ENCODE results near the gene IL15RA.
"Not testable (repeated sequence)": the region's sequence is repeated elsewhere in the genome, so short reads cannot be mapped to it uniquely, and the experiment has no call there.

IL15RA gene

DNA sequence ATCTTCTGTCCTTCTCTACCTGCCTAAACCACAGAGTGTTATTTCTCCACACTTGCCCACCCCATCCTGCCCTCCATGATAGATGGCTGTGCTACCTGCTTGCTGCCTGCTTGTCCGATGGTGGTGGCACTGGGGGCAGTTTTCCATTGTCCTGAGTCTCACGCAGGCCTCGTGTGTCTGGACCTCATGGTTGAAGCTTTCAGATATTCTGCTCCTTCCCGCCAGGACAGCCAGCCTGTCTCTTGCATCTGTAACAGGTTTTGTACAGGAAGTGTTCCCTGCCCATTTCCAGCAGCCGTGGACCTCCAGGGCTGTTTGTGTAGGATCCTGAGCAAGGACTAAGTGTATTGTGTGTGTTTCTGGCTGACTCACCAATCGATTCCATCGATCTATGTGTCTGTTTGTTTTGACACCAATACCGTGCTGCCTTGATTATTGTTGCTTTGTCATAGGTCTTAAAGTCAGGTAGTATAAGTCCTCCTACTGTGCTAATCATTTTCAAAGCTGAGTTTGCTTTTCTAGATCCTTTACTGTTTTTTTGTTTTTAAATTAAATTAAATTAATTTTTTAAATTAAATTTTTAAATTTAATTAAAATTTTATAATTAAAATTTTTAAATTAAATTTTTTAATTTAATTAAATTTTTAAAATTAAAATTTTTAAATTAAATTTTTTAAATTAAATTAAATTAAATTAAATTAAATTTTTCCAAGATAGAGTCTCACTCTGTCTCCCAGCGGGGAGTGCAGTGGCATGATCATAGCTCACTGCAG is 8.5 kb downstream of the IL15RA start:
- no peak for DNase-seq

DNA sequence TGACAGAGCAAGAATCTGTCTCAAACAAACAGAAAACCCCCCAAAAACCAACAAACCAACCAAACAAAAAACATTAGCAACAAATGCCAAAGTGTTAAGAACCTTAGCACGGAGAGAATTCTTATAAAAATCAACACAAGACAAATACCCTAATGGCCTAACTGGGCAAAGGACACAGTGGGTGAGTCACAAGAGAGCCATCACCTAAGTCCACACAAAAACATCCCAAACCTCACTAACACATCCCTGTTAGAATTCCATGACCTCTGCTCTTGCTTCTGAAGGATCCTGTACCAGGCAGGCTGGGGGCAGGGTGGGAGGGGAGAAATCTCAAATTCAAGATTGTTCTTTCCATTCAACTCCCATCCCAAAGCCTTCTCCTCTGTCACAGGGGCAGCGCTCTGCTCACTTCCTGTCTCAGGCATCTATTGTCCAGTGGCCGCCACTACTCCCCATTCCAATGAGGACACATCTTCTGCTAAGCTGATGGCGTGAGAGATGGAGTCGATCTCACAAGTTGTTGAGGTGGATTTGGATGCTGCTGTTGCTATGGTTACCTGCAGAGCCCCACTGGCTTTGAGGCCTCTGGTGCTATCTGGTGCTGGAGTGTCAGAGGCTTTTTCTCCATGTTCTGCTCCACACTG is 9.2 kb downstream of the IL15RA start:
- DNase-seq = no peak

DNA sequence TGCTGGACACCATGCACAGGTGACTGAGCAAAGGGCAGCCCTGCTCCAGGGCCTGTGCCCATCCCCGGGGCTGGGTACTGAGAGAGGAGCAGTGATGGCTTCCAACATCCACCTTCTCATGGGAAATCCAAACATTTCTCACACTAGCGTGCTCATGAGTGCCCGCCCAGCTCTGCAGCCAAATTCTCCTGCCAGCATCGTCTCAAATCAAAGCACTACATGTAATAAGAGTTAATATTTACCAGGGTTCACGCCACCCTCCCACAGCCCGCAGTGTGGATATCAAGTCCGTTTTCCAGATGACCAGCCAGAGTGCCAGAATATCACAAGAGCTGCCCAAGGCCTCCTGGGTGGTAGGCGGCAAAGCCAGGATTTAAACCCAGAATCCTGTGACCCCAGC is 12.1 kb downstream of the IL15RA start:
- DNase-seq = no peak

DNA sequence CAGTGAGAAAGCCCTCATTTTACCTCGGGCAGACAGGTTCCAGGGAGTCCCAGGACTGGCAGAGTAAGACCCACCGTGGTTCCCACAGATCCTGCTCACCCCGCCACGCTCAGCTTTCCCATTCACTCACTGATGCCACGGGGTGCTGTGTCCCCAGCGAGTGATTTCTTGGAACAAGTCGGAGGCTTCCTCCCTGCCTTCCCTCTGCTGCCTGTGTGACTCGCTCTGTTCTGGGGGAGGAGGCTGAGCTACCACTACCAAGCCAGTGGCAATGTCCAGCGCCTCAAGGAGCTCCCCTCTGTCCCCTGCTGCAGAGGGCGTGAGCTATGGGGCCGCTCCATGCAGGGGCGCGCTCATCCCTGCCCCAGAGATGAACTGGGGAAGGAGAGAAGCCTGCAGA is 12.6 kb downstream of the IL15RA start:
- no peak for DNase-seq

DNA sequence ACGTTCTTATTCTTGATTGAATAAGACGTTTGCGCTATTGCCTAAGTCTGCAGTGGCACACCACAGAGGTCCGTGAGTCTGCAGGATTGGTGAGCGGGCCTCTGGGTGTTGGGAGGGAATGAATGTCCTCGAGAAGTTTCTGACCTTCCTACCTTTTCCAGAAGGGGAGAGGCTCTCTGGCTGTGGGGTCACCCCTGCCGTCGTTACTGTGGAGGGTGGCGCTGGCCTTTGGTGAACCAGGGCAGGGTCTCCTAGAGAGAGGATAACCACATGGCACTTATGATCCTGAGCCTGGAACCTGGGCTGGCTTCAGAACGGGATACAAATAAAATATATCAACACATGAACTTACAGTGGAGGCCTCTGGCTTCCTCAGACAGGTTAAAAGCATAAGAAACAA is 13.8 kb downstream of the IL15RA start:
- no peak for DNase-seq

DNA sequence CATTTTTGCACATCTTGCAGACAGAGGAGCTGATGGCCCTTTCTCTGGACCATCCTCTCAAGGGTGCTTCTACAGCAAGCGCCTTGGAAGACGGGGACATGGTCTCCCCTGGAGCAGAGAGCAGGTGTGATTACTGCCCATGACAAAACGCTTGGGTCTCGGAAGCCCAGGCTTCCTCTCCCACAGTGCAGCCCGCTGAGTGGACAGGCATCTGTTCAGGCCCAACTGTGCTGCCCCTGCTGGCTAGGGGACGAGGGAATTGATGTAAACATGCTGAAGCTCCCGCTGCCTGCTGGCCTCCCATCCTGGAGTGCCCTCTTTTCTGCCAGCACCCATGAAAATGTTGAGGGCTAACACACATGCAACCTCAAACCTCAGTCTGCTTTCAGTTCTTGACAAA is 14.3 kb downstream of the IL15RA start:
- DNase-seq = no peak

DNA sequence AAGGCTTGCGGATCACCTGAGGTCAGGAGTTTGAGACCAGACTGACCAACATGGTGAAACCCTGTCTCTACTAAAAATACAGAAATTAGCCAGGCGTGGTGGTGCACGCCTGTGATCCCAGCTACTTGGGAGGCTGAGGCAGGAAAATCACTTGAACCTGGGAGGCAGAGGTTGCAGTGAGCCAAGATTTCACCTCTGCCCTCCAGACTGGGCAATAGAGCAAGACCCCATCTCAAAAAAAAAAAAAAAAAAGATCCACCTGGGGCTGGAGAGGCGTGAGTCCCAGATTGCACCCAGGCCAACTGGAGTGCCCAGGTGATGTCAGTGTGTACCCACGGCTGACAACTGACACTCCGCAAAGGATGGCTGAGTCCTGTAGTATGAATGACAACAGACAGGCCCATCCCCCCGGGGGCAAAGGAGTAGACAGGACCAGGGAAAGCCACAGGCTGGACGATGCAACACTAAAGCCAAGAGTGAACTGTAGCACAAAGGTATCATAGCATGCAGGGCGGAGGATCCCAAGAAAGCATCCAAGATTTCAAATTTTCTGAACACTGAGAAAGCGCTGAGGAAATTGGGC is 14.9 kb downstream of the IL15RA start:
- not testable (repeated sequence) for DNase-seq

DNA sequence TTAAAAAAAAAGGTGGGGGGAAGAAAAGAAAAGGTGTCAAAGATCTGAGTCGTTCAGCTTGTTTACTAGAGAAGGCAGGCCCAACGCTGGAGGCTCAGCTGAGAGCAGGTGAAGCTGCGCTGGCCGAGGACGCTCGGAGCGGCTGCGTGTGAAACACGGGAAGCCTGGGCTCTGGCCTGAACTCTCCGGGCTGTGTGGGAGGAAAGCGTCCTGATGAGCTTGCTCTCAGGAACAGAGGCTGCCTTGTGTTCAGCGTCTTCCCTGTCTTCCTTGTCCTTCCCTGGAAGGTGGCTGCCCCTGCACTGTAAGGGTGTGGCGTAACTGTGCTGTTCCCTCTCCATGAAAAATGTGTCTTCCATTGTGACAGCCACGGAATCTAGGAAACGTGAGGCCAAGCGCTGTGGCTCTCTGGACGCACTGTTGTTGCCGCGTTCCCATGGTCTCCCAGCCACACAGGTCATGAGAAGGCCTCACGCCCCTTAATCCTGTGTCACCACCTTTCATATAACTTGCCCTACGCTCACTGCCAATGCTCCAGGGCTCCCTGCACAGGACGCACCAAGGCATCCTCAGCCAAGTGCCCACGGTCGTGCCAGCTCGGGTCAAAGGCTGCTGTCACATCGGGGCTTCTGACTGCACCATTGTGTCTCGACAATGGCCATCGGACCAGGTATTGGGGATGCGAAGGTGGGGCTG is 15.8 kb downstream of the IL15RA start:
- DNase-seq = no peak

DNA sequence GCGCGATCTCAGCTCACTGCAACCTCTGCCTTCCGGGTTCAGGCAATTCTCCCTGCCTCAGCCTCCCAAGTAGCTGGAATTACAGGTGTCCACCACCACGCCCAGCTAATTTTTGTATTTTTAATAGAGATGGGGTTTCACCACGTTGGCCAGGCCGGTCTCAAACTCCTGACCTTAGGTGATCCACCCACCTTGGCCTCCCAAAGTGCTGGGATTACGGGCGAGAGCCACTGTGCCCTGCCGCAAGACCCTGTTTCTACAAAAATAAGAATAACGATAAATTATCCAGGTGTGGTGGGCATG is 16.4 kb downstream of the IL15RA start:
- DNase-seq = not testable (repeated sequence)

DNA sequence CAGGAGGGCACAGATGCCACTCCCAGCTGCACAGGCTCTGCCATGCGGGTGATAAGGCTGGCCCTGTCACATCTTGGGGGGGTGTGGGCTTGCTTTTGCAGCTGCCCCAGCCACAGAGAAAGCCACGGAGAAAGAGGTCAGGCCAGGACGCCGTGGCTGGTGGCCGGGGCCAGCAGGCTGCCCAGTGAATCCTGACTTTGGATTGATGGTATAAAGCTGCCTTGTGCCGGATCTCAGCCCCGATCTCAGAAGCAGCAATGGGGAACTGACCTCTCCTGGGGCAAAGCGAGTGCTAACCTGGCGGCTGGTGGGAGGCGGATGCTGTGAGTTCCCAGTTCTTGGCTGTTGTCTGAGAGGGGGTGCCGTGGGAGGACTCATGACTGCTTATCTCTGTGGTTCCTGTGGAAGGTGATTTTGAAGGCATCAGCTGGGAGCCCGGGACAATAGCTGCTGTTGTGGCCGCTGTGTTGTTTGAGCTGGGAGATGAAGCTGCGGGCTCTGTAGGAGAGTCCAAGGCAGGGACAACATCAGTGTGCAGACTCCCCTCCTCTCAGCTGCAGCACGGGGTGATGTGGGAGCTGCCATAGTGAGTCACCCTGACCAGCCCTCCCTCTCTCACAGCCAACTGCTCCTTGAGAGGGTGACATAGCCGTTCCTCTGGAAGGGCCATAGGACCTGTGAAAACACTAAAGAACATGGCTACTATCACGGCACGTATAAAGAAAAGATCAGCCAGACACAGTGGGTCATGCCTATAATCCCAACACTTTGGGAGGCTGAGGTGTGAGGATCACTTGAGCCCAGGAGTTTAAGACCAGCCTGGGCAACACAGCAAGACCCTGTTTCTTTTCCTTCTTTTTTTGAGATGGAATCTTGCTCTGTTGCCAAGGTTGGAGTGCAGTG is 17.0 kb downstream of the IL15RA start:
- DNase-seq = no peak

DNA sequence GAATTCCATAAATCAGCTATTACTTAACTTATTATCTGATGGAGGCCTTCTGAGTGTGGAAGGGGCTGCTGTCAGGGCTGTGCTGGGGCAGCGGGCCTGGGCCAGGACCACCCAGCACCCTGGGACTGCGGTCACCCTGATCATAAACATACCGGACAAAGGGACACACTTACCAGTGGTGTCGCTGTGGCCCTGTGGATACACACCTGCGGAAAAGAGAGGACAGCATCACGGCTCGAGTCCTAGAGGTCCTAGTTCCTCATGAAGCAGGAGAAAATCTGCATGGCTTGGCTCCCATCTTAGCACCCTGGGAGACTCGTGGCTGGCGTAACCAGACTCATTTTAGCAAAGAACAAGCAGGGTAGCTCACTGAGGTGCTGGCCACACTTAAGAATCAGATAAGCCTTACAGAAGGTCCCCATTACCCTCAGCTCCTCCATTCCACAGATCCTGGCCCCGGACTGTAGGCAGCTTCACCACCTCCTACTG is 17.7 kb downstream of the IL15RA start:
- no peak for DNase-seq

DNA sequence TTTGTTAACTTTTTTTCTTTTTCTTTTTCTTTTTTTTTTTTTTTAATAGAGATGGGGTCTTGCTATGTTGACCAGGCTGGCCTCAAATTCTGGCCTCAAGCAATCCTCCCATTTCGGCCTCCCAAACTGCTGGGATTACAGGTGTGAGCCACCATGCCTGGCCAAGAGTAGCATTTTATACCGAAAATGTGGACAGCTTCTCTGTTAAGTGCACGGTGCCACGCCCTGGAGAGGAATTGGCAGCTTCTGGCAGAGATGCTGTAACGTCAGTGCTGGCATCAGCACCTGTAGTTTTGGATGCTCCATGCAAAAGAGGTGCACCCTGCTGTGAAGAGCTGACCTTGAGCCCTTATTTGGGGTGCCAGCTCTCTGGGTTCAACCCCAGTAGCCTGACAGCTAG is 18.2 kb downstream of the IL15RA start:
- no peak for DNase-seq

DNA sequence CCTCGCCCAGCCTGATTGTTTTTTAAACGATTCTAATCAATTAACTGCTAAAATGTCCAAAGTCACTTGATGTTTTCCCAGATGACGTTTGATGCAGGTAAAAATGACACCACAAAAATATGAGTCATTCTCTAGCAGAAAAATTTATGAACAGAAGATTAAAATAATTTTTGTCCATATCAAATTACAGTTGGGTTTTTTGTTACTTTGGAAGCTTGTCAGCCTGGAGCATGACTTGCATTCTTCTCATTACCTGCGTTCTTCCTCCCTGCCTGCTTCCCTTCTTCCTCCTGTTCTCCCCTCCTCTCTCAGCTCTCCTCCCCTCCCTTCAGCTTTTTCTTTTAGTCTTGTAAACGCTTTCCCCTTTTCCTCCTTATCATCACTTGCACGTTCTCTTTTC is 18.7 kb downstream of the IL15RA start:
- DNase-seq = no peak

DNA sequence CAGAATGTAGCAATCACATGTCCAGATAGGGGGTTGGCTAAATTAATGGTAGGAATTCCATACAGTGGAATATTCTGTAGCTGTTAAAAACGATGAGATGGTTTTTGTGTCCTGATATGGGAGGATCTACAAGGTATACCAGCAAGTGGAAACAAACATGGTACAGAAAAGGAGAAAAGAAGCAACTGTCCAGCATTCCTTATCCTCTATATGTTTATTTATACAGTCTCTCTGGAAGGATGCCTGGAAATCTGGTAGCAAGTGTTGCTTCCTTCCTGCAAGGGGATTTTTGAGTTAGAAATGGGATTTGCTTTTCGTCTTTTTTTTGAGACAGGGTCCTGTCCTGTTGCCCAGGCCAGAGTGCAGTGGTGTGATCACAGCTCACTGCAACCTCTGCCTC is 19.3 kb downstream of the IL15RA start:
- no peak for DNase-seq

DNA sequence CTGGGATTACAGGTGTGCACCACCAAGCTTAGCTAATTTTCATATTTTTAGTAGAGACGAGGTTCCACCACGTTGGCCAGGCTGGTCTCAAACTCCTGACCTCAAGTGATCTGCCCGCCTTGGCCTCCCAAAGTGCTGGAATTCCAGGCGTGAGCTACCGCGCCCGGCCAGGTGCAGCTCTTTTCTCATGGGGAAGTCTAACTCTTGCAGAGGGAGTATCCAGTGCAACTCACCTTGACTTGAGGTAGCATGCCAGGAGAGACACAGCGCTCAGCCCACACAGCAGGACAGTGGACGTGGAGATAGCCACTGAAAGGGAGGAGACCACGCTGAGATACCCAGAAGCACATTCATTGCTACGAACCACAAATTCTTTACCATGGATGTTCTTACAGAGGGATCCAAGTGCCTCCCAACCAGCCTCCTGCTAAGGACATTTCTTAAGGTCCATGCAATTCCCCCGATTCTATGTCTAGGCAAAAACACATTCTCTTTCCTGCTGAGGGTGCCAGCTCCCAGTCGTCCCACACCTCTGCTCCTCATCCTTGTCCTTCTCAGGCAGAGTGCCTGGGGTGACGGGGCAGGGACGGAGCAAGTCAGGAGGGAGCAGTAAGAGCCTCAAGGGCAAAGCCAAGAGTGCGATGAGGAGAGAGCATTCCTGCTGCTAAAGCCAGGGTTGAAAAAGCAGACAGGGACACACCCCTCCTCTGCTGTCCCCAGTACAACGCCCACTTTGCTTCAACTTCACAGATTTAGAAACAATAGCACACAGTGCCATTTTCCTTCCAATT is 21.0 kb downstream of the IL15RA start:
- no peak for DNase-seq

DNA sequence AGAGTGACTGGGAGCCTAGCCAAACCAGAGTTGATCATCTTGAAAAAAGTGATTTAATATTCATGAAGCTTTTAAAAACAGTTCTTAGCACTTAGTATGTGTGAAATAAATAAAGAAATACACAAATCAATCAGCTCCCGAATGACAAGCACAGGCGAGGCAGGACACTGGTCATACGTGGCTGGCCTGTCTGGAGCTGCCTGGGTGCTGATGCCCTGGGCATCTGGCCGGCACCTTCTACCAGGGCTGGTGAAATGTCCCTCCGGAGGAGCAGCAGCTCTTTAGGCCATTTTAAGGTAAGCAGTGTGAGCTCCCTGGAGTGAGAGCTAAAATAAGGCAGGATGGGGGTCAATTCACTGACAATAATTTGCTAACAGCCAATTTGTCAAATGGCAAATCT is 23.7 kb downstream of the IL15RA start:
- DNase-seq = no peak

DNA sequence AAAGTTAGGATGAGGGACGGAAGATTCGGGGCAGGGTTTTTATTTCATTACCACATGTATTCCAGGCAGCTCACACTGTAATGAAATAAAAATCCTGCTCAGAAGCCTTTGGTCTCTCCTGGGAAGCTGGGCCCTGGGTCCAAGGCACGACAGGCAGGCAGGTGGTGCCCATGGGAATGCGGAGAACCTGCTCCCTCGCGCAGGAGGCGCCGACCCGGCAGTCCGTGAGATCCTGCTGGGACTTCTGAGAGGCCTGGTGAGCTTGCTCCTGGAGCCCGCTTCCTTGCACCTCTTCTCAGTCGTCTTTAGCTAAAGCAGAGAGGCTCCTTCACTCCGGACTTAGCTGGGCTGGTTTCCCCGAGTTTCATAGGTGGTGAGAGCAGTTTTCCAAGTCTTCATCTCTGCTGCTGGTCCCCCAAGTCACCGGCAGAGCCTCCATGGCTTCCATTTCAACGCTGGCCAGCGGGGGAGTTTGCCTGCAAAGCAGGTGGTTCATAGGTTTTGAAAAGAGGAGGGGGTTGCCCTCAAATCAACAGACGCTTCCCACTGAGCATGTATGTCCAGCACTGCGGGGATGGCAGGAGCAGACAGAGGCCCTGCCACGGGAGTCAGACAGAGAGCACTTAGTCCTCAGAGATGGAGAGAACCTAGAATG is 24.5 kb downstream of the IL15RA start:
- DNase-seq = no peak

DNA sequence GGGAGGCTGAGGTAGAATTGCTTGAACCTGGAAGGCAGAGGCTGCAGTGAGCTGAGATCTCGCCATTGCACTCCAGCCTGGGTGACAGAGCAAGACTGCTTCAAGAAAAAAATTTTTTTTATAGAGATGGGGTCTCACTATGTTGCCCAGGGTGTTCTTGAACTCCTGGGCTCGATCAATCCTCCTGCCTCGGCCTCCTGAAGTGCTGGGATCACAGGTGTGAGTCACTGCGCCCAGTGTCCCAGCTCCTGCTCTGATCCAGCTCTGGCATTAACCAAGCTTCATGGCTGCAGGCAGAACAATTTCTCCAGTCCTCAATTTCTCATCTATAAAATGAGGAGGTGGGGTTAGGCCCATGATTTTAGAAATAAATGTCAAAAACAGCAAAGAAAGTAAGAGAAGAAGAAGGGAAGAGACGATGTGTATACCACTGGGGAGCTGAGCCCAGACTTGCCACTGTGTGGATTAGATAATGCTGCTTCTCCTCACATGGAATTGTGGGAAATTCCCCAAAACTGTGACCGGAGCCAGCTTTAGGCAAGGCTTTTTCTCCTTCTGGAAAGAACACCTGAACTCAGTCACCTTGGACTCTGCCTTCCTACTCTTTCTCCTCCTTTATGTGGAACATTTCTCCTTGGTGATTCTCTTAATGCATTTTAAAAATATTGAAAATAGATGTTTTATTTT is 25.5 kb downstream of the IL15RA start:
- no peak for DNase-seq

DNA sequence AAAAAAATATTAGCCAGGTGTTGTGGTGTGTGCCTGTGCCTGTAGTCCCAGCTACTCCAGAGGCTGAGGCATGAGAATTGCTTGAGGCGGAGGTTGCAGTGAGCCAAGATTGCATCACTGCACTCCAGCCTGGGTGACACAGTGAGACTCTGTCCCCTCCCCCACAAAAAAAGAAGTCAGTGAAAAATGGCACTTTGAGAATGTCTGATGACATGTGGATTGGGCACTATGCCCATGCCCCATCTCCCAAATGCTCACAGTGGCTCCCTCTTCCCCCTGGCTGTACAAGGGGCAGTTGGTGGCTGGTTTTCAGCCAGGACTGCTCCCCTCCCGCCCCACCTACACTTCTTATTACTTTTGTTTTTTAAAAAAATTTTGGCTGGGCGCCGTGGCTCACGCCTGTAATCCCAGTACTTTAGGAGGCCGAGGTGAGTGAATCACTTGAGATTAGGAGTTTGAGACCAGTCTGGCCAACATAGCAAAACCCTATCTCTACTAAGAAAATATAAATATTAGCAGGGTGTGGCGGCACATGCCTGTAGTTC is 26.1 kb downstream of the IL15RA start:
- no peak for DNase-seq

DNA sequence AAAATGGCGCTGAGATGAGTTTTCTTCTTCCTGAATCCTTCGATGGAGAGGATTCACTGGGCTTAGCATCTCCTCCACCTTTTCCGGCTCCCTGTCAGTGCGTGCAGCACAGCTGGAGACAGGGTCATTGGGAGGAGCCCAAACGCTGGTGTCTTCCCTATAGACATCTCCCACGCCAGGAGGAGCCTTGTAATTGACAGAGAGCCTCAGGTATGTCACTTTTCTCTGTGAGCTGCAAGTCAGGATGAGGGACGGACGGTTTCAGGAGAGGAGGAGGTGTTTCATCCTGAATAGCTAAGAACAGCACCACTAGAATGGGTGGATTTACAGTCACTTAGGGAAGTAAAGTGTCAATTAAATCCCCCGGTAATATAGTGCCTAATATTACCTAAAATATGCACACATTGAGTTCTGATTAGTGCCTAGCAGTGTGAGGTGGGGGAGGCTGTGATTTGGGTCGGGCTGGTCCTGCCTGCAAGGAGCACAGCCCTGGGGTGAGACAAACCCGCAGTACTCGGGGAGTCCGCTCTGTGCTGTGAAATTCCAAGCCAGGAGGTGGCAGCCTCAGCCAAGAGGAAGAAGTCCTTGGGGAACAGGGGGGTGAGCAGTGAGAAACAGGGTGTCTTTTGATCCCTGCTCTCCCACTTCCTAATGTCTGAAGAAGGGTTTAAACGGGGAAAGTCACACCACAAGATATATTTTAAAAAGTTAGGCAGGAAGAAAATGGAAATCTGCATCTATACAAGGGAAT is 28.2 kb downstream of the IL15RA start:
- DNase-seq = no peak

Data from effector CD4-positive, alpha-beta T cell (primary cell).